ENCODE measurements around the gene IL13. TPM values are rescaled to one million over a fixed set of nuclear protein-coding genes. Genes with fewer than 3 reads are reported as not detected.

The IL13 gene
- total RNA-seq, 2 experiments from 2014 or later = not detected

DNA sequence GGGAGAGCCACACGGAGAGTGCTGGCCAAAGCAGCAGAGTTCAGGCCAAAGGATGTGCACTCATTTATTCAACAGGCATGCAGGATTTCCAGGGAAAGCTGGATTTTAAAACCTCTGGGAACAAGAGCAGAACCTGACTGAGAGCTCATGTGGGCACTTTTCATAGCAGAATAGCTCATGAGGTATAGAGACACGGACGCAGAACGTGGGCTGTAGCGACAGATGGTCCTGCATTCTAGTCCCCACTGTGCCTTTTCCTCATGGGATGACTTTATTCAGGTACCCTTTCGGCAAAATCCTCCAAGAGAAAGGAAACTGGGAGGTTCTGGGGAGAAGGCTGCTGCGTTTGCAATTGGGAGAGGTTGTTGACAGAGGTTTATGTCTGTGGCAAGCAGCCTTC is 21.2 kb downstream of the IL13 start:
- H3K4me2 ChIP-seq (ENCODE audit: low read length) = no peak overlapping the region
- POLR2A ChIA-PET = no interaction called here
- DNase-seq (ENCODE audit: low spot score) = no peak
- peaks cover 14% of the 10 kb centered on the region for H3K4me1 ChIP-seq (ENCODE audit: insufficient read depth, low read length, poor library complexity, severe bottlenecking)
- H3K79me2 ChIP-seq (ENCODE audit: insufficient read depth, low read depth, low read length) = no peaks in the 10 kb centered on the region
- CTCF ChIA-PET (ENCODE audit: unreplicated experiment) = no interaction called here
- TF ChIP-seq CTCF (conservative IDR thresholded peaks at IDR 0.05; ENCODE audit: low read length) = no peak
- TF ChIP-seq EZH2phosphoT487 (IDR thresholded peaks at IDR 0.05; ENCODE audit: borderline replicate concordance, low read depth, low read length) = no peak
- no peaks in the 10 kb centered on the region for H3K9me2 ChIP-seq (ENCODE audit: insufficient read depth, low read length)
- H3K9me3 ChIP-seq (ENCODE audit: low read length) = no peaks in the 10 kb centered on the region
- no peaks in the 10 kb centered on the region for H3K36me3 ChIP-seq (ENCODE audit: insufficient read depth, low read length)
- BruUV-seq (replicated peaks) = no TSS peak
- intact Hi-C loops (cut with micrococcal nuclease; ENCODE audit: unreplicated experiment) = no loop called here
- H4K20me1 ChIP-seq (ENCODE audit: insufficient read depth, low read length) = no peaks in the 10 kb centered on the region
- H2AFZ ChIP-seq (ENCODE audit: low read length) = no peak overlapping the region
- H3K4me3 ChIP-seq (ENCODE audit: low read depth, low read length, poor library complexity, severe bottlenecking) = no peak overlapping the region
- no peak overlapping the region for H3K27ac ChIP-seq (ENCODE audit: low read depth, low read length, poor library complexity, severe bottlenecking)

DNA sequence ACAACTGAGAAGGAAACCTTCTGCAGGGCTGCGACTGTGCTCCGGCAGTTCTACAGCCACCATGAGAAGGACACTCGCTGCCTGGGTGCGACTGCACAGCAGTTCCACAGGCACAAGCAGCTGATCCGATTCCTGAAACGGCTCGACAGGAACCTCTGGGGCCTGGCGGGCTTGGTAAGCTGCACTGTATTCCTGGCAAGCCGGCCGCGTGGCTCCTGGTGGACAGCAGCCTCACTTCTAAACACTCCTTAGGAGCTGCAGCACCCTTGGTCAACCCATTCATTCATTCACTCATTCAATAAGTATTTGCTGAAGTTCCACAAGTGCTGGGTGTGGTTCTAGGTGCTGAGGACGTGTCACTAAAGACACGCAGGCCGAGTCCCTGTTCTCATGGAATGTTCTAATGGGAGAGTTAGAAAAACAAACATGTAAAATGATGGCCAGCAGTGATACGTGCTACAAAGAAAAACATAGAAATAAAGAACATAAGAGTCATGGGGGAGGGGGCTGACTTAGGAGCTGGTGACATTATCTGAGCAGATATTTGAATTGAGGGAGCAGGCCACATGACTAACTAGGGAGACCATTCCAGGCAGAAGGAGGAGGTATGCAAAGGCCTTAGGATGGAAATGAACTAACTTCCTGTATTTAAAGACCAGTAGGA is 21.9 kb downstream of the IL13 start:
- ChIA-PET POLR2A (no interaction called here), CTCF (ENCODE audit: unreplicated experiment) (no interaction called here)
- no peak overlapping the region for H3K27ac ChIP-seq (ENCODE audit: low read depth, low read length, poor library complexity, severe bottlenecking)
- H3K4me1 ChIP-seq (ENCODE audit: insufficient read depth, low read length, poor library complexity, severe bottlenecking) = peaks cover 15% of the 10 kb centered on the region
- no peaks in the 10 kb centered on the region for H4K20me1 ChIP-seq (ENCODE audit: insufficient read depth, low read length)
- no peak for DNase-seq (ENCODE audit: low spot score)
- H3K79me2 ChIP-seq (ENCODE audit: insufficient read depth, low read depth, low read length) = no peaks in the 10 kb centered on the region
- H3K4me2 ChIP-seq (ENCODE audit: low read length) = no peak overlapping the region
- H3K9me3 ChIP-seq (ENCODE audit: low read length) = no peaks in the 10 kb centered on the region
- TF ChIP-seq CTCF (conservative IDR thresholded peaks at IDR 0.05; ENCODE audit: low read length) = no peak
- TF ChIP-seq EZH2phosphoT487 (IDR thresholded peaks at IDR 0.05; ENCODE audit: borderline replicate concordance, low read depth, low read length) = no peak
- no peak overlapping the region for H2AFZ ChIP-seq (ENCODE audit: low read length)
- intact Hi-C loops (cut with micrococcal nuclease; ENCODE audit: unreplicated experiment) = no loop called here
- no peaks in the 10 kb centered on the region for H3K9me2 ChIP-seq (ENCODE audit: insufficient read depth, low read length)
- no peak overlapping the region for H3K4me3 ChIP-seq (ENCODE audit: low read depth, low read length, poor library complexity, severe bottlenecking)
- H3K36me3 ChIP-seq (ENCODE audit: insufficient read depth, low read length) = no peaks in the 10 kb centered on the region
- no TSS peak for BruUV-seq (replicated peaks)

DNA sequence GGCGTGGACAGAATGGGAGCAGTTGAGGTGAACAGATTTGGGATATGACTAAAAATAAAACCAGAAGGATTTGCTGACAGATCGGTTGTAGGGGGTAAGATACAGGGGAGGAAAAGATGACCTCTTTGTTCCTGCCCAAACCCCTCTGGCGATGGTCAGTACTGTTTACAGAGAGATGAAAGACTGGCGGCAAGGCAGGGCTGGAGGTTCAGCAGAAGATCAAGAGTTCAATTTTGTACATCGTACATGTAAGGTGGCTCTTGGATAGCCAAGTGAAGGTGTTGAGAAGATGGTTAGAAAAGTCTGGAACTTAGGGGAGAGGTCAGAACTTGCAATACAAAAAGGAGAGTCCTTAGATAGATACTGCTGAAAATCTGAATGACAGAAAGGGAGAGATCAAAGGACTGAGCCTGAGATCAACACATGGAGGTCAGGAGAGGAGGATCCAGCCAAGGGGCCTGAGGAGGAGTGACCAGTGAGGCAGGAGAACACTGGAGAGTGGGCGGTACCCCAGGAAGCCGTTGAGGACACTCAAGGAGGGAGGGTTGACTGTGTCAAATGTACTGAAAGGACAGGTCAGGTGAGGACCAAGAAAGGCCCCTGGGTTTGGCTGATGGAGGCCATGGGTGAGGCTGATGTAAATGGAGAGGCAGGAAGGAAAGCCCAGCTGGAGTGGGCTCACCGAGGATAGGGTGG is 23.0 kb downstream of the IL13 start:
- no peak overlapping the region for H3K4me3 ChIP-seq (ENCODE audit: low read depth, low read length, poor library complexity, severe bottlenecking)
- H3K4me2 ChIP-seq (ENCODE audit: low read length) = no peak overlapping the region; the same call in 1 of the 2 replicates
- no TSS peak for BruUV-seq (replicated peaks)
- ChIA-PET POLR2A (no interaction called here), CTCF (ENCODE audit: unreplicated experiment) (no interaction called here)
- H3K79me2 ChIP-seq (ENCODE audit: insufficient read depth, low read depth, low read length) = no peaks in the 10 kb centered on the region
- TF ChIP-seq EZH2phosphoT487 (IDR thresholded peaks at IDR 0.05; ENCODE audit: borderline replicate concordance, low read depth, low read length) (no peak), CTCF (conservative IDR thresholded peaks at IDR 0.05; ENCODE audit: low read length) (no peak)
- no peaks in the 10 kb centered on the region for H3K36me3 ChIP-seq (ENCODE audit: insufficient read depth, low read length)
- H3K9me2 ChIP-seq (ENCODE audit: insufficient read depth, low read length) = no peaks in the 10 kb centered on the region
- no peak overlapping the region for H2AFZ ChIP-seq (ENCODE audit: low read length)
- no peak overlapping the region for H3K27ac ChIP-seq (ENCODE audit: low read depth, low read length, poor library complexity, severe bottlenecking)
- H3K4me1 ChIP-seq (ENCODE audit: insufficient read depth, low read length, poor library complexity, severe bottlenecking) = peaks cover 20% of the 10 kb centered on the region
- no peaks in the 10 kb centered on the region for H4K20me1 ChIP-seq (ENCODE audit: insufficient read depth, low read length)
- intact Hi-C loops (cut with micrococcal nuclease; ENCODE audit: unreplicated experiment) = no loop called here
- no peak for DNase-seq (ENCODE audit: low spot score)
- no peaks in the 10 kb centered on the region for H3K9me3 ChIP-seq (ENCODE audit: low read length)
